HepG2 (cell line): ENCODE data around the gene TMEM164. TPM values are rescaled to one million over a fixed set of nuclear protein-coding genes. Genes with fewer than 3 reads are reported as not detected.

Experiments used
- ATAC-seq: fragments of 200-7000 bp; cut with Tn5 transposase; 3 replicates; pipeline ENCODE4 v1.9.1; 2020; ENCODE audit warnings: mild to moderate bottlenecking, moderate library complexity
- BruUV-seq: library from RNA; stranded (reverse); fragments of 400-500 nt; replicated peaks from 2 replicates; lab custom pipeline; 2021; lab: Mats Ljungman, UMichigan
- CTCF ChIA-PET: fragments of 300-600 bp; formaldehyde crosslinking; extraction: SDS; loops from one replicate; lab custom pipeline; 2021; ENCODE audit warnings: low total read pairs, inconsistent platforms, low intra/inter-chr PET ratio; lab: Yijun Ruan, JAX
- POLR2A ChIA-PET: fragments of 350-600 bp; sonication (Branson Sonifier 250); formaldehyde crosslinking; loops from one replicate; lab custom pipeline; 2020; ENCODE audit warnings: antibody characterized with exemption, inconsistent platforms; lab: Yijun Ruan, JAX
- DNase-seq: peaks from one replicate; pipeline ENCODE4 v3.0.0-alpha.2; 2015; ENCODE audit warnings: low spot score
- FAIRE-seq: peaks from 3 replicates; lab custom pipeline; 2011; peaks lifted over from hg19 to GRCh38; lab: Jason Lieb, UNC
- H2AFZ ChIP-seq: one replicate; pipeline ENCODE4 v1.6.1; 2011; ENCODE audit warnings: low read length, inconsistent platforms
- H3K27ac ChIP-seq: fragments of 300-600 bp; 3 replicates; pipeline ENCODE4 v1.8.0; 2011; ENCODE audit warnings: mixed run types, mild to moderate bottlenecking, mixed read lengths, low read length, inconsistent platforms; ENCODE audit not compliant: insufficient read depth; ENCODE audit errors: extremely low read length
- H3K27me3 ChIP-seq, 2 experiments: fragments of 200-600 bp in 1 of 2; 2 replicates in 1 of 2; 3 replicates in 1 of 2; pipeline versions ENCODE4 v1.6.0 to v1.8.0; 2011; ENCODE audit warnings: low read length in 2 of 2, mild to moderate bottlenecking in 2 of 2, moderate library complexity in 2 of 2, inconsistent platforms in 1 of 2; ENCODE audit not compliant: insufficient read depth in 2 of 2, control insufficient read depth in 1 of 2
- H3K36me3 ChIP-seq, 2 experiments: fragments of 200-600 bp in 1 of 2; replicated peaks in 1 of 2; 2 replicates in 1 of 2; 3 replicates in 1 of 2; pipeline versions ENCODE4 v1.5.1 to v1.8.0; 2011; ENCODE audit warnings: low read length in 2 of 2, inconsistent platforms in 1 of 2; ENCODE audit not compliant: insufficient read depth in 2 of 2, control insufficient read depth in 1 of 2
- H3K4me1 ChIP-seq: 2 replicates; pipeline ENCODE4 v1.5.1; 2012; ENCODE audit warnings: low read length, inconsistent platforms; ENCODE audit not compliant: insufficient read depth
- H3K4me2 ChIP-seq: 2 replicates; pipeline ENCODE4 v1.6.0; 2011; ENCODE audit warnings: low read depth, low read length, inconsistent platforms
- H3K4me3 ChIP-seq, 3 experiments: fragments of 200-600 bp in 1 of 3; sonication (generic), shearing (Covaris generic) in 1 of 3; replicated peaks in 1 of 3; 2 replicates each; pipeline ENCODE4 v1.5.1; 2011 to 2016; ENCODE audit warnings: low read length in 3 of 3, inconsistent platforms in 2 of 3, low read depth in 2 of 3, mild to moderate bottlenecking in 2 of 3, control low read depth in 1 of 3, mixed read lengths in 1 of 3; ENCODE audit not compliant: insufficient read depth in 1 of 3
- H3K79me2 ChIP-seq: one replicate; pipeline ENCODE4 v1.6.1; 2011; ENCODE audit warnings: low read length, inconsistent platforms; ENCODE audit not compliant: insufficient read depth
- H3K9ac ChIP-seq: 2 replicates; pipeline ENCODE4 v1.6.0; 2011; ENCODE audit warnings: mild to moderate bottlenecking, low read depth, low read length, inconsistent platforms; ENCODE audit not compliant: insufficient read depth
- H3K9me3 ChIP-seq: 2 replicates; pipeline ENCODE4 v1.5.1; 2012; ENCODE audit warnings: mild to moderate bottlenecking, low read length
- H4K20me1 ChIP-seq: 2 replicates; pipeline ENCODE4 v1.6.0; 2011; ENCODE audit warnings: inconsistent platforms, mild to moderate bottlenecking, low read length, moderate library complexity; ENCODE audit not compliant: insufficient read depth
- AGO2 ChIP-seq: fragments of 200-400 bp; formaldehyde crosslinking; optimal IDR thresholded peaks from 2 replicates; pipeline ENCODE3; 2017; ENCODE audit warnings: mild to moderate bottlenecking, low read depth, low read length, moderate library complexity
- ARHGAP35 ChIP-seq: sonication (generic); formaldehyde crosslinking; IDR thresholded peaks from 2 replicates; pipeline ENCODE4 v1.9.0; 2022; ENCODE audit warnings: mild to moderate bottlenecking, inconsistent platforms, moderate library complexity, missing genetic modification reagents, borderline replicate concordance
- ATF4 ChIP-seq, 2 experiments: fragments of 450-650 bp in 1 of 2; sonication (generic) in 1 of 2; formaldehyde crosslinking; IDR thresholded peaks; 2 replicates each; pipeline versions ENCODE4 v1.5.0 to v1.8.0; 2020 to 2022; ENCODE audit warnings: mild to moderate bottlenecking in 1 of 2, missing genetic modification reagents in 1 of 2
- CEBPG ChIP-seq: IDR thresholded peaks from 2 replicates; pipeline ENCODE4 v1.6.1; 2016
- ELF1 ChIP-seq: sonication (generic); formaldehyde crosslinking; IDR thresholded peaks from 2 replicates; pipeline ENCODE4 v1.4.0; 2020; ENCODE audit warnings: missing genetic modification reagents
- EP300 ChIP-seq, 3 experiments: sonication (generic) in 1 of 3; formaldehyde crosslinking in 1 of 3; IDR thresholded peaks; 2 replicates each; pipeline versions ENCODE4 v1.5.1 to v1.6.1; 2011 to 2020; ENCODE audit warnings: low read depth in 2 of 3, low read length in 2 of 3, borderline replicate concordance in 1 of 3, improper control_type of control experiment in 1 of 3, mild to moderate bottlenecking in 1 of 3, missing genetic modification reagents in 1 of 3, moderate library complexity in 1 of 3
- IKZF5 ChIP-seq: IDR thresholded peaks from 2 replicates; pipeline ENCODE4 v1.6.1; 2018; ENCODE audit warnings: missing genetic modification reagents, mild to moderate bottlenecking, missing compliant biosample characterization
- MEIS1 ChIP-seq: sonication (generic); formaldehyde crosslinking; IDR thresholded peaks from 2 replicates; pipeline ENCODE4 v1.9.0; 2021; ENCODE audit warnings: mild to moderate bottlenecking, missing genetic modification reagents, moderate library complexity, borderline replicate concordance
- NFATC3 ChIP-seq: sonication (generic); formaldehyde crosslinking; IDR thresholded peaks from 2 replicates; pipeline ENCODE4 v1.5.1; 2020; ENCODE audit warnings: mild to moderate bottlenecking, missing genetic modification reagents
- NFRKB ChIP-seq: fragments of 450-650 bp; IDR thresholded peaks from 2 replicates; pipeline ENCODE4 v1.6.1; 2017
- ONECUT2 ChIP-seq: sonication (generic); formaldehyde crosslinking; IDR thresholded peaks from 2 replicates; pipeline ENCODE4 v1.4.0; 2020; ENCODE audit warnings: missing genetic modification reagents
- TFDP2 ChIP-seq: sonication (generic); formaldehyde crosslinking; IDR thresholded peaks from 2 replicates; pipeline ENCODE4 v1.4.0; 2020; ENCODE audit warnings: missing genetic modification reagents
- TP53 ChIP-seq: sonication (generic); formaldehyde crosslinking; conservative IDR thresholded peaks from 2 replicates; pipeline ENCODE4 v1.4.0; 2020; ENCODE audit warnings: missing genetic modification reagents
- ZBTB20 ChIP-seq: sonication (generic); formaldehyde crosslinking; IDR thresholded peaks from 2 replicates; pipeline ENCODE4 v1.8.1; 2023; ENCODE audit warnings: missing genetic modification reagents, low read depth, mild to moderate bottlenecking, borderline replicate concordance
- ZNF34 ChIP-seq: sonication (generic); formaldehyde crosslinking; IDR thresholded peaks from 2 replicates; pipeline ENCODE4 v1.4.0; 2020; ENCODE audit warnings: mild to moderate bottlenecking, missing genetic modification reagents, borderline replicate concordance
- ZNF609 ChIP-seq: sonication (generic); formaldehyde crosslinking; IDR thresholded peaks from 2 replicates; pipeline ENCODE4 v1.4.0; 2020; ENCODE audit warnings: mild to moderate bottlenecking, missing genetic modification reagents, borderline replicate concordance
- WGBS: methylation state at CpG from one replicate; pipeline ENCODE4 v1.1.6; 2017; ENCODE audit warnings: low lambda C conversion rate; 5-methylcytosine and 5-hydroxymethylcytosine counted together
- in situ Hi-C: cut with HindIII; loops from 2 replicates; pipeline ENCODE4 v1.10.0; 2017; ENCODE audit warnings: low pct_unique_long_range_greater_than_20kb; ENCODE audit not compliant: extremely low pct_ligation_motif_present
- intact Hi-C: fragments of 100-400 bp; cut with micrococcal nuclease; formaldehyde crosslinking; loops from one replicate; pipeline ENCODE4 v1.10.0; 2022; ENCODE audit not compliant: unreplicated experiment
- polyA plus RNA-seq, 8 experiments: library from polyadenylated mRNA; depleted of rRNA in 3 of 8; stranded (reverse) in 7 of 8; unstranded in 1 of 8; fragments of >200 nt; fragmentation: Illumina TruSeq in 4 of 8; extraction: Trizol in 4 of 8; gene quantifications; 2 replicates each; pipeline versions ENCODE4 v1.2.1 to v1.2.3, GENCODE V29; 2011 to 2016; ENCODE audit warnings: low read depth in 4 of 8, missing spikeins in 1 of 8, mixed read lengths in 1 of 8; ENCODE audit not compliant: insufficient read depth in 1 of 8
- total RNA-seq, 5 experiments: library from RNA; depleted of rRNA; stranded (reverse); fragments of >200 nt; fragmentation: Illumina TruSeq; extraction: Trizol; gene quantifications; 2 replicates each; pipeline ENCODE4 v1.2.3, GENCODE V29; 2016; ENCODE audit warnings: low read depth in 1 of 5

Gene TMEM164
- total and polyA plus RNA-seq, 2 of the 13 experiments (the other 11 are each of a cell fraction or from before 2014, with no cell fraction given) = 5.8 to 13.2 TPM

GRCh38 chrX:109992203-109992602 lies 10.7 kb upstream of the TMEM164 start:
- ChIA-PET POLR2A (no interaction called here), CTCF (no interaction called here)
- no peaks in the 10 kb centered on the region for H3K36me3 ChIP-seq
- FAIRE-seq (no peak), ATAC-seq (no peak), DNase-seq (no peak)
- no peaks in the 10 kb centered on the region for H3K9me3 ChIP-seq
- H3K9ac ChIP-seq = no peak overlapping the region
- TF ChIP-seq EP300 (IDR thresholded peaks at IDR 0.05; ENCODE audit: low read depth in 2 of 2, low read length in 2 of 2) (no peak), EP300 (CRISPR knock-in tag; IDR thresholded peaks at IDR 0.05; ENCODE audit: borderline replicate concordance) (no peak), TP53 (CRISPR knock-in tag) (no peak), ZBTB20 (CRISPR knock-in tag) (no peak), ELF1 (no peak), NFRKB (no peak), CEBPG (CRISPR knock-in tag) (no peak), TFDP2 (no peak), ARHGAP35 (CRISPR knock-in tag) (no peak), ONECUT2 (CRISPR knock-in tag) (no peak), MEIS1 (CRISPR knock-in tag) (no peak), IKZF5 (CRISPR knock-in tag) (no peak), ATF4 (CRISPR knock-in tag; IDR thresholded peaks at IDR 0.05) (no peak), NFATC3 (CRISPR knock-in tag) (no peak), ZNF34 (CRISPR knock-in tag) (no peak), AGO2 (no peak), ZNF609 (CRISPR knock-in tag) (no peak)
- no peaks in the 10 kb centered on the region for H4K20me1 ChIP-seq
- H3K79me2 ChIP-seq = no peaks in the 10 kb centered on the region
- intact Hi-C loops (no loop called here), in situ Hi-C loops (no loop called here)
- H3K4me3 ChIP-seq = no peak overlapping the region
- WGBS = 60% methylated on average over 1 of the region's 1 CpG
- H2AFZ ChIP-seq = no peak overlapping the region
- no TSS peak for BruUV-seq
- H3K4me1 ChIP-seq = no peaks in the 10 kb centered on the region
- no peak overlapping the region for H3K4me2 ChIP-seq
- H3K27ac ChIP-seq = no peak overlapping the region
- no peaks in the 10 kb centered on the region for H3K27me3 ChIP-seq
